Measurements from ENCODE around the gene STX4.

The STX4 gene

DNA sequence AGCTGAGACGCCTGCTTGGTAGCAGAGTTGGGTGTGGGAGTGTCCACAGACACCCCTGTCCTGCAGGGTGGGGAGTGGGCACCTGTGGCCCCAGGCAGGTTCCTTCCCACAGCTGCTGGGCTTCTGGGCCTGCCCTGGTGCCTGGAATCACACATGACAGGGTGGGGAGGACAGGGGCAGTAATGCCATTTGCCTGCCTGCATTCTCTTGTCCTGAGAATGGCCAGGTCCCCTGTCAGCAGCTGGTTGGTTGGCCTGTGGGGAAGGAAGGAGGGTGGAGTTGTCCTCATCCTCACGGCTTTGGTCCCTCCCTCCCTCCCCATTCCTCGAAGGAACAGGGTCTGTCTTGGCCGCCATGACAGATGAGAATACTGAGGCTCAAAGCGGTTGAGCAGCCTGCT lies 50.2 kb downstream of the STX4 start:
- Histone ChIP-seq H3K9me3 (ENCODE audit: control insufficient read depth in 1 of 2, low read length in 2 of 2) (no peaks in the 10 kb centered on the region), H3K36me3 (ENCODE audit: control insufficient read depth in 1 of 2, insufficient read depth in 2 of 2, low read length in 2 of 2) (peaks cover 18 to 58% of the 10 kb centered on the region in 2 donors), H3K4me1 (ENCODE audit: control insufficient read depth in 1 of 2, insufficient read depth in 2 of 2, low read length in 2 of 2) (peaks cover 0 to 4% of the 10 kb centered on the region in 2 donors), H3K27me3 (ENCODE audit: control insufficient read depth in 1 of 2, insufficient read depth in 2 of 2, low read length in 2 of 2) (no peaks in the 10 kb centered on the region), H3K9ac (ENCODE audit: low read depth in 1 of 2, low read length in 2 of 2) (no peak overlapping the region), H3K27ac (ENCODE audit: low read depth, low read length) (no peak overlapping the region), H3K4me3 (ENCODE audit: low read depth in 1 of 2, low read length in 2 of 2) (no peak overlapping the region)

DNA sequence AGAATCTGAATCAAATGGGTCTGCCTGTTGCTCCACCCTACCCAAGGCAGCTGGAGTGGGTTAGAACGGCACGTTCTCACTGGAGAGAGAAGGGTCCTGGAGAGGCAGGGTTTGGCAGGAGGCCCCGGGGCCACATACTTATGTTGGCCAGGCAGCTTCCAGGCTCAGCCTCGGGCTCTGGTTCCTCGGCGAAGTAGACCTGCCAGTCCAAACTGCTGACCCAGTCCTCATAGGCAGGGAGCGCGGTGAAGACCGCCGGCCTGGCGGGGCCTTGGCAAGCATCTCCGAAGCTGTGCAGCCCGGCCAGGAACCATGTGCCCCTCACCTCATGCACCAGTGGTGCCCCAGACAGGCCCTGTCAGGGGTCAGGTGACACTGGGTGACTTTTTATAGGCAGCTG lies 50.6 kb downstream of the STX4 start:
- no peak overlapping the region for H3K27ac ChIP-seq (ENCODE audit: low read depth, low read length)
- H3K27me3 ChIP-seq (ENCODE audit: control insufficient read depth in 1 of 2, insufficient read depth in 2 of 2, low read length in 2 of 2), result no peaks in the 10 kb centered on the region
- H3K36me3 ChIP-seq (ENCODE audit: control insufficient read depth in 1 of 2, insufficient read depth in 2 of 2, low read length in 2 of 2), result peaks cover 14 to 58% of the 10 kb centered on the region in 2 donors
- H3K4me1 ChIP-seq (ENCODE audit: control insufficient read depth in 1 of 2, insufficient read depth in 2 of 2, low read length in 2 of 2), result peaks cover 0 to 4% of the 10 kb centered on the region in 2 donors
- H3K9ac ChIP-seq (ENCODE audit: low read depth in 1 of 2, low read length in 2 of 2), result no peak overlapping the region
- H3K9me3 ChIP-seq (ENCODE audit: control insufficient read depth in 1 of 2, low read length in 2 of 2), result no peaks in the 10 kb centered on the region
- no peak overlapping the region for H3K4me3 ChIP-seq (ENCODE audit: low read depth in 1 of 2, low read length in 2 of 2)

DNA sequence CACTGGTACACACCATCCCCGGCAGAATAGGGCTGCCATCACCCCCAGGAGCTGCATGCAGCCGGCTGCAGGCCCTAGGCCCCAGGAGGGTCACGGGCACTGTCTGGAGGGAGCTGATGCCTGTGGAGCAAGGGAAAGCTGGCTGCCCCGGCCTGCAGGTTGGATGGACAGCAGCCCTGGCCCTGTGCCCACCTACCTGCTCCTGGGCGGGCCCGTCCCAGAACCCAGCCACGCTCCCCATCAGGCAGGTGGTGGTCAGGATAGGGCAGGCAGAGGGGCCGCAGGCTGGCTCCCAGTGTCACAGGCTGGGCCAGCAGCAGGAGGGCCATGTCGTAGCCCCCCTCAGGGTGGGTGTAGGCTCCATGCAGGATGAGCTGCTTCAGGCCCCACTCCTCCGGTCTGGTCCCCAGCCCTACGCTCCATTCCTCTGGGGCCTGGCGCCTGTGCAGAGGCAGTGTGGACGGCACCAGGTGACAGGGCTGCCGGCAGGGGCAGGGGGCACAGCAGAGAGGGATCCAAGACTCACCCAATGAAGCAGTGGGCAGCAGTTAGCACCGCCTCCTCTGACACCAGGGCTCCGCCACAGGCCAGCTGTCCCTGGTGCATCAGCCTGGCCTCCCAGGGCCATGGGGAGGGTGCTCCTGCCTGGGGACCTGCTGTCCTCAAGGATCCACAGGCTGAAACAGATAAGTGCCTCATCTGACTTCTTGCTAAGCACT lies 51.4 kb downstream of the STX4 start:
- no peaks in the 10 kb centered on the region for H3K9me3 ChIP-seq (ENCODE audit: control insufficient read depth in 1 of 2, low read length in 2 of 2)
- peaks cover 12 to 54% of the 10 kb centered on the region in 2 donors for H3K36me3 ChIP-seq (ENCODE audit: control insufficient read depth in 1 of 2, insufficient read depth in 2 of 2, low read length in 2 of 2)
- no peak overlapping the region for H3K9ac ChIP-seq (ENCODE audit: low read depth in 1 of 2, low read length in 2 of 2)
- H3K4me3 ChIP-seq (ENCODE audit: low read depth in 1 of 2, low read length in 2 of 2), result no peak overlapping the region
- H3K27me3 ChIP-seq (ENCODE audit: control insufficient read depth in 1 of 2, insufficient read depth in 2 of 2, low read length in 2 of 2), result no peaks in the 10 kb centered on the region
- H3K27ac ChIP-seq (ENCODE audit: low read depth, low read length), result no peak overlapping the region
- H3K4me1 ChIP-seq (ENCODE audit: control insufficient read depth in 1 of 2, insufficient read depth in 2 of 2, low read length in 2 of 2), result peaks cover 0 to 4% of the 10 kb centered on the region in 2 donors

DNA sequence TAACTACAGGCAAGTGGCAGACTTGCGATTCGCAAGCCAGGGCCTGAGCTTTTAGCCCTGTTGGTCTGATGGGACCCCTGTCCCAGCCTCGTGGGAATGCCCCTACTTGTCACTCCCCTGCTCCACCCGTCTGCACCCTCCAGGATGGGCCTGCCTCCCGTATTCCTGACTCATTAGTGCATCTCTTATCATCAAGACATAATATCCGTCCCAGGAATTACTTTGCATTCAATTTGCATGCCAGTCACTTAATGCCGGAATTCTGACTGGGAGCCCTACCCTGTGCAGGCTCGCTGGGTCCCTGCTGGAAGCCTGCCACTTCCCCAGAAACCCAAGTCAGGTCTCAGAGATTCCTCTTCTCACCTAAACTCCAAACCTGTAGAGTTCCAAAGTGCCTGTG lies 52.1 kb downstream of the STX4 start:
- no peaks in the 10 kb centered on the region for H3K27me3 ChIP-seq (ENCODE audit: control insufficient read depth in 1 of 2, insufficient read depth in 2 of 2, low read length in 2 of 2)
- no peaks in the 10 kb centered on the region for H3K9me3 ChIP-seq (ENCODE audit: control insufficient read depth in 1 of 2, low read length in 2 of 2)
- H3K4me3 ChIP-seq (ENCODE audit: low read depth in 1 of 2, low read length in 2 of 2), result no peak overlapping the region
- H3K4me1 ChIP-seq (ENCODE audit: control insufficient read depth in 1 of 2, insufficient read depth in 2 of 2, low read length in 2 of 2), result peaks cover 0 to 4% of the 10 kb centered on the region in 2 donors
- H3K27ac ChIP-seq (ENCODE audit: low read depth, low read length), result no peak overlapping the region
- H3K36me3 ChIP-seq (ENCODE audit: control insufficient read depth in 1 of 2, insufficient read depth in 2 of 2, low read length in 2 of 2), result peaks cover 9 to 47% of the 10 kb centered on the region in 2 donors
- H3K9ac ChIP-seq (ENCODE audit: low read depth in 1 of 2, low read length in 2 of 2), result no peak overlapping the region

DNA sequence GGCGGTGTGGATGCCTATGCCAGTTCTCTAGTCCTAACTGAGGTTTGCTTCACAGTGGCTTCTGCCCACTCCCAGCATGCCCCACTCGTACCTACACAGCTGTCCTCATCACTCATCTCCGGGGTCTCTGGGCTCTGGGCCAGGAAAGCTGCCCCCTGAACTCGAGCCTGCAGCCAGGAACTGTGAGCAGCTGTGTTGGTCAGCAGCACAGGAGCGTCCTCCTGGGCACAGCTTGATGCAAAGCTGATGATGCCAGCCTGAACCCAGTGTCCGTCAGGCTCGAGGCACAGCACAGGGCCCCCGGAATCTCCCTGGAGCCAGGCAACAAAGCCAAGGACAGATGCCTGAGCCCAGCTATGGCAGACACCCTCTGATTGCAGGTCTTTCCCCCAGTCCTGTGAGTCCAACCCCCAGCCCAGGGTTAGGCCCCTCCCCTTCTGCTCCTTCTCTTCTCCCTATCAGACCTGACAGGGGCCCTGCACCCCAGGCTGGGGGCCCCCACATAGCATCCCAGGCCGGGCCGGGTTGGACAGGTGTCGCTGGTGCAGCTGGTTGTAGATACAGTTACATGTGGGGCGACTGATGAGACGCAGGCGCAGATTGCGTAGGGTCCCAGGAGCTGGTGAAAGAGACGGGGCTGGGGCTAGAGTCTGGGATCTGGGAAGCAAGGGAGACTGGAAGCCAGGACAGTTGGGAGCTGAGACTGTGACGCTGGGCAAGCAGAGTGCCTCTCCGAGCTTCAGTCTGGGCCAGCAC lies 52.7 kb downstream of the STX4 start:
- Histone ChIP-seq H3K9ac (ENCODE audit: low read depth in 1 of 2, low read length in 2 of 2) (no peak overlapping the region), H3K36me3 (ENCODE audit: control insufficient read depth in 1 of 2, insufficient read depth in 2 of 2, low read length in 2 of 2) (peaks cover 4 to 46% of the 10 kb centered on the region in 2 donors), H3K27ac (ENCODE audit: low read depth, low read length) (no peak overlapping the region)

DNA sequence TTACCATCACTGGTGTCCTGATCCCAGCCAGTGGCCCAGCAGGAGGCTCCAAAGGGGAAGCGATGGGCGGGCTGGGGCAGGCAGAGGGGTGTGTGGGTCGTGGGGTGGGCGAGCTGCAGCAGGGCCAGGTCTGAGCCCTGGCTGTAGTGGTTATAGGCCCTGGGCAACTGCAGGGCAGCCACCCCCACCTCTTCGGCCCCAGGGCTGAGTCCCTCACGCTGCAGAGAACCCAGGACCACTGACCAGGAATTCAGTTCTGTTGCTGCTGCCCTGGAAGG lies 53.2 kb downstream of the STX4 start:
- Histone ChIP-seq H3K27me3 (ENCODE audit: control insufficient read depth in 1 of 2, insufficient read depth in 2 of 2, low read length in 2 of 2) (no peaks in the 10 kb centered on the region), H3K4me1 (ENCODE audit: control insufficient read depth in 1 of 2, insufficient read depth in 2 of 2, low read length in 2 of 2) (peaks cover 0 to 4% of the 10 kb centered on the region in 2 donors), H3K4me3 (ENCODE audit: low read depth in 1 of 2, low read length in 2 of 2) (no peak overlapping the region), H3K36me3 (ENCODE audit: control insufficient read depth in 1 of 2, insufficient read depth in 2 of 2, low read length in 2 of 2) (peaks cover 4 to 44% of the 10 kb centered on the region in 2 donors), H3K9ac (ENCODE audit: low read depth in 1 of 2, low read length in 2 of 2) (no peak overlapping the region), H3K27ac (ENCODE audit: low read depth, low read length) (no peak overlapping the region), H3K9me3 (ENCODE audit: control insufficient read depth in 1 of 2, low read length in 2 of 2) (no peaks in the 10 kb centered on the region)

More for the DNA sequence above, 52.7 kb downstream of the STX4 start:
- Histone ChIP-seq H3K9me3 (ENCODE audit: control insufficient read depth in 1 of 2, low read length in 2 of 2) (no peaks in the 10 kb centered on the region), H3K4me1 (ENCODE audit: control insufficient read depth in 1 of 2, insufficient read depth in 2 of 2, low read length in 2 of 2) (peaks cover 0 to 4% of the 10 kb centered on the region in 2 donors), H3K4me3 (ENCODE audit: low read depth in 1 of 2, low read length in 2 of 2) (no peak overlapping the region), H3K27me3 (ENCODE audit: control insufficient read depth in 1 of 2, insufficient read depth in 2 of 2, low read length in 2 of 2) (no peaks in the 10 kb centered on the region)

DNA sequence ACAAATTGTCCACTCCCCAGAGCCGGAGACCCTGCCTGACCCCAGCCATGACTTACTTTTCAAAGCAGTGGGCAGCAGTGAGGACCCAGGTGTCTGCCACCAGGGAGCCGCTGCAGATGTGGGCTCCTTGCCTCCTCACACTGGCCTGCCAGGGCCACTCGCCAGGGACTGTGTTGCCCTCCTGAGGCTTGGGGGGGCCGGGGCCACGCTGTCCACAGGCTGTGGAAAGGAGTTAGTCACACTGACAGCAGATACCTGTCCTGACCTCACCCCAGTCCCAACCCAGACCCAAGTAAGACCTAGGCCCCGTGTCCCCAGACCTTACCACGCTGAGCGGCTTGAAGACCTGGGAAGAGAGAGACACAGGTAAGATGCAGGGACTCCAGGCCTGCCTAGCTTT lies 54.1 kb downstream of the STX4 start:
- Histone ChIP-seq H3K27ac (ENCODE audit: low read depth, low read length) (no peak overlapping the region), H3K4me1 (ENCODE audit: control insufficient read depth in 1 of 2, insufficient read depth in 2 of 2, low read length in 2 of 2) (no peaks in the 10 kb centered on the region), H3K9me3 (ENCODE audit: control insufficient read depth in 1 of 2, low read length in 2 of 2) (no peaks in the 10 kb centered on the region), H3K9ac (ENCODE audit: low read depth in 1 of 2, low read length in 2 of 2) (no peak overlapping the region), H3K36me3 (ENCODE audit: control insufficient read depth in 1 of 2, insufficient read depth in 2 of 2, low read length in 2 of 2) (peaks cover 4 to 39% of the 10 kb centered on the region in 2 donors), H3K27me3 (ENCODE audit: control insufficient read depth in 1 of 2, insufficient read depth in 2 of 2, low read length in 2 of 2) (no peaks in the 10 kb centered on the region), H3K4me3 (ENCODE audit: low read depth in 1 of 2, low read length in 2 of 2) (no peak overlapping the region)

DNA sequence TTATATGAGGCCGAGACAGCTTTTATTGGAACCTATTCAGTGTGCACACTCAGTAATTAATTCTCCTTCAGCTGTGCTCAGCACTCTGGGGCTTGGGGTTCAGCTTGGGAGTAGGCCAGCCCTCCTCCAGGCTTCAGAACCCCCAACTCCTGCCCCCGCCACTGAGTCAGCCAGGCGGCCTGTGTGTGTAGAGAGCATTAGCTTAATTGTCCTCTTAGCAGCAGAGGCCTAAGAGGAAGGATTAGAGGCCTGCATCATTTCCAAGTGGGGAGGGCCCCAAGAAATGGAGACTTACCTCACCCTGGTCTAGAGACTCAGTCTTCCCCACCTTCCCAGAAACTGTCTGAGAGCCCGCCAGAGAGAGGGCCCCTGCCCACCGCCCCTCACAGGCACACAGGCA lies 54.6 kb downstream of the STX4 start:
- no peak overlapping the region for H3K4me3 ChIP-seq (ENCODE audit: low read depth in 1 of 2, low read length in 2 of 2)
- H3K9me3 ChIP-seq (ENCODE audit: control insufficient read depth in 1 of 2, low read length in 2 of 2), result no peaks in the 10 kb centered on the region
- no peak overlapping the region for H3K27ac ChIP-seq (ENCODE audit: low read depth, low read length)
- H3K9ac ChIP-seq (ENCODE audit: low read depth in 1 of 2, low read length in 2 of 2), result no peak overlapping the region
- H3K27me3 ChIP-seq (ENCODE audit: control insufficient read depth in 1 of 2, insufficient read depth in 2 of 2, low read length in 2 of 2), result no peaks in the 10 kb centered on the region
- H3K36me3 ChIP-seq (ENCODE audit: control insufficient read depth in 1 of 2, insufficient read depth in 2 of 2, low read length in 2 of 2), result peaks cover 4 to 37% of the 10 kb centered on the region in 2 donors
- peaks cover 0 to 2% of the 10 kb centered on the region in 2 donors for H3K4me1 ChIP-seq (ENCODE audit: control insufficient read depth in 1 of 2, insufficient read depth in 2 of 2, low read length in 2 of 2)

DNA sequence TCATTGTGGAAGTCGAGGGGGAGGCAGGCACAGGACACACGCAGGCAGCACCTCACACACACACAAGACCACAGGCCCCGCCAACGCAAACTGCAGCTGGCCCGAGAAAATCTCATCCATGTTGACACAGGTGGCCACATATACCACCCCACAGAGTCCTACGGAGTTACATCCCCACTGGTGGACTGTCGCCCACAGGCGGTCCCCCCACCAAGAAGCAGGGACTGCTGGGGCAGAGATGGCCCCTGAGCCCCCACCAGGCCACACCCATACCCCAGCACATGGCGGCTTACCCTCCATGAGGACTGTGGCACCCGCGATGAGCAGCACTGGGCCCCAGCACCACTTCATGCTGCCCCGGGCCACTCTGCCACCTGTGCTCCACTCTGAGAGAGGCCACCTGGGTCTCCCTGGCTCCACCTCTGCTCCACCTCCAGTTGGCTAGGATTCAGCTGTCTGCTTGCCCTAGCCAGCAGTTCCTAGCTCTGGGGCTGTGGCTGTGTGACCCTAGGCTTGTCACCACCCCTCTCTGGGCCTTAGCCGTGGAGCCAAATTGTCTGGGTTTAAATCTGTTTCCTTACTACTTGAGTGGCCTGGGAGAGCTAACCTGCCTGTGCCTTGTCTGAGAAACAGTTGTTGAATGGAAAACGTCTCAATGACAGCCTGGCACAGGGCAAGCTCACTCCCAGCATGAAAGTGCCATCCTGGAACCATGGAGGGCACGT lies 55.3 kb downstream of the STX4 start, which contains the start of gene PRSS53:
PRSS53 (minus strand) TSS at position 485 of the 725 bp plus-strand sequence; CDS start at position 351, 134 bp downstream.
- no peaks in the 10 kb centered on the region for H3K9me3 ChIP-seq (ENCODE audit: control insufficient read depth in 1 of 2, low read length in 2 of 2)
- no peak within 1 kb of the TSS for H3K27ac ChIP-seq (ENCODE audit: low read depth, low read length)
- H3K27me3 ChIP-seq (ENCODE audit: control insufficient read depth in 1 of 2, insufficient read depth in 2 of 2, low read length in 2 of 2), result no peaks in the 10 kb centered on the region
- no peak within 1 kb of the TSS for H3K4me3 ChIP-seq (ENCODE audit: low read depth in 1 of 2, low read length in 2 of 2)
- H3K4me1 ChIP-seq (ENCODE audit: control insufficient read depth in 1 of 2, insufficient read depth in 2 of 2, low read length in 2 of 2), result peaks cover 4 to 7% of the 10 kb centered on the region in 2 donors
- H3K36me3 ChIP-seq (ENCODE audit: control insufficient read depth in 1 of 2, insufficient read depth in 2 of 2, low read length in 2 of 2), result peaks cover 2 to 31% of the 10 kb centered on the region in 2 donors
- H3K9ac ChIP-seq (ENCODE audit: low read depth in 1 of 2, low read length in 2 of 2), result no peak within 1 kb of the TSS

DNA sequence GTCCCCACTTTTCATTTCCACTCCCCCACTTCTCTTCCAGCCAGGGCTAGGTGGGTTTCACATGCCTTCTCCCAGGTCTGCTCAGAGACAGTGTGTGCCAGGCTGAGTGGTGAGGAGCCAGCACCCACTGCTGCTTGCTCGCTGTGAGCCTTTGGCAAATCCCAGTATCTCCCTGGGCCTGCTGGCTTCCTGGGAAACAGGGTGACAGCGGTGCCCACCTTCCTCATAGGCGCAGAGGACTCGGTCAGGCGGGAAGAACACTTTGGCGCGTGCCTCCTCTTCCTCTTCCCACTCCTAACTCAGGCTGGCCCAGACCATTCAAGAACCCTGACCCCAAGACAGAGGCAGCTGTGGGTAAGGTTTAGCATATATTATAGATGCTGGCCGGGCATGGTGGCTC lies 55.8 kb downstream of the STX4 start:
- Histone ChIP-seq H3K9ac (ENCODE audit: low read depth in 1 of 2, low read length in 2 of 2) (no peak overlapping the region), H3K4me1 (ENCODE audit: control insufficient read depth in 1 of 2, insufficient read depth in 2 of 2, low read length in 2 of 2) (peaks cover 9 to 13% of the 10 kb centered on the region in 2 donors), H3K36me3 (ENCODE audit: control insufficient read depth in 1 of 2, insufficient read depth in 2 of 2, low read length in 2 of 2) (peaks cover 0 to 26% of the 10 kb centered on the region in 2 donors), H3K27me3 (ENCODE audit: control insufficient read depth in 1 of 2, insufficient read depth in 2 of 2, low read length in 2 of 2) (no peaks in the 10 kb centered on the region), H3K4me3 (ENCODE audit: low read depth in 1 of 2, low read length in 2 of 2) (no peak overlapping the region), H3K27ac (ENCODE audit: low read depth, low read length) (no peak overlapping the region), H3K9me3 (ENCODE audit: control insufficient read depth in 1 of 2, low read length in 2 of 2) (no peaks in the 10 kb centered on the region)

All from duodenal mucosa (tissue), 2 donors.